Right cardiac atrium (tissue), 5 donors: ENCODE data around the gene JARID2. TPM values are rescaled to one million over a fixed set of nuclear protein-coding genes. Genes with fewer than 3 reads are reported as not detected.

Source experiments
- ATAC-seq, 2 donors: fragments of 200-7000 bp; cut with Tn5 transposase; one replicate each; pipeline versions ENCODE4 v1.8.0 to v1.9.1; 2020; ENCODE audit warnings: moderate library complexity in 2 of 2, mild to moderate bottlenecking in 1 of 2
- DNase-seq, 3 donors: peaks; one replicate each; pipeline ENCODE4 v3.0.0-alpha.2; 2020
- H3K27ac ChIP-seq: one replicate; pipeline ENCODE4 v1.5.1; 2013; ENCODE audit warnings: mild to moderate bottlenecking, low read length, control low read depth, moderate library complexity
- H3K27me3 ChIP-seq: one replicate; pipeline ENCODE4 v1.6.1; 2013; ENCODE audit not compliant: control insufficient read depth, insufficient read depth
- H3K4me1 ChIP-seq: one replicate; pipeline ENCODE4 v1.6.1; 2013; ENCODE audit warnings: low read length; ENCODE audit not compliant: control insufficient read depth, insufficient read depth
- H3K4me3 ChIP-seq: one replicate; pipeline ENCODE4 v1.5.1; 2013; ENCODE audit warnings: low read length, control low read depth
- H3K9me3 ChIP-seq: one replicate; pipeline ENCODE4 v1.6.1; 2013; ENCODE audit warnings: low read length; ENCODE audit not compliant: control insufficient read depth
- WGBS: extraction: QIAGEN DNeasy Blood & Tissue Kit; methylation state at CpG from one replicate; pipeline ENCODE4 v1.1.7; 2013; 5-methylcytosine and 5-hydroxymethylcytosine counted together
- intact Hi-C, 4 donors: fragments of 100-400 bp; cut with DNase I; formaldehyde crosslinking; loops; one replicate each; pipeline versions ENCODE4 v1.11.0 to v1.14.0; 2022 to 2023
- long read RNA-seq, 4 donors: library from polyadenylated mRNA; unstranded; transcript quantifications; one replicate each; pipeline ENCODE4 v2.0.0, GENCODE V29; 2020 to 2021
- polyA plus RNA-seq: library from polyadenylated mRNA; stranded (reverse); fragments of 200-250 nt; gene quantifications from one replicate; pipeline ENCODE4 v1.2.3, GENCODE V29; 2013
- total RNA-seq, 4 donors: library from RNA; stranded (reverse); fragmentation: NEBNext Ultra II Directional; extraction: Animal tissue kit (Norgen Biotek cat#: 25700); gene quantifications; one replicate each; pipeline ENCODE4 v1.2.1, GENCODE V29; 2021
- donor health status: healthy with polysubstance abuse.
- donor health status: DM: no; HTN: yes; CAD: no.
- donor health status: DM: no; HTN: no; CAD: no.
- donor health status: DM: no; HTN: yes; CAD: no; lungs with severe emphysema.
- donor health status: DM: yes; HTN: yes; CAD: no.

The JARID2 gene
- total RNA-seq (10 to 100 TPM in 1 of 4 donors, 1 to 10 TPM in 3; 6.8 to 10.1 (median 9.4) TPM), polyA plus RNA-seq (4.1 TPM)
- long read RNA-seq, donor 1, partial matches to known transcripts, result 3 of 13 reads
- long read RNA-seq, donor 1, other reads (novel, unspliced or antisense), result 10 of 13 reads
- long read RNA-seq, donor 2, full-length matches to known transcripts, result 1 of 2 reads
- long read RNA-seq, donor 2, partial matches to known transcripts, result 0 of 2 reads
- long read RNA-seq, donor 2, other reads (novel, unspliced or antisense), result 1 of 2 reads
- long read RNA-seq, donor 3, full-length matches to known transcripts, result 4 of 22 reads
- long read RNA-seq, donor 3, partial matches to known transcripts, result 13 of 22 reads
- long read RNA-seq, donor 3, other reads (novel, unspliced or antisense), result 5 of 22 reads
- long read RNA-seq, donor 4, full-length matches to known transcripts, result 1 of 5 reads
- long read RNA-seq, donor 4, partial matches to known transcripts, result 1 of 5 reads
- long read RNA-seq, donor 4, other reads (novel, unspliced or antisense), result 3 of 5 reads

DNA sequence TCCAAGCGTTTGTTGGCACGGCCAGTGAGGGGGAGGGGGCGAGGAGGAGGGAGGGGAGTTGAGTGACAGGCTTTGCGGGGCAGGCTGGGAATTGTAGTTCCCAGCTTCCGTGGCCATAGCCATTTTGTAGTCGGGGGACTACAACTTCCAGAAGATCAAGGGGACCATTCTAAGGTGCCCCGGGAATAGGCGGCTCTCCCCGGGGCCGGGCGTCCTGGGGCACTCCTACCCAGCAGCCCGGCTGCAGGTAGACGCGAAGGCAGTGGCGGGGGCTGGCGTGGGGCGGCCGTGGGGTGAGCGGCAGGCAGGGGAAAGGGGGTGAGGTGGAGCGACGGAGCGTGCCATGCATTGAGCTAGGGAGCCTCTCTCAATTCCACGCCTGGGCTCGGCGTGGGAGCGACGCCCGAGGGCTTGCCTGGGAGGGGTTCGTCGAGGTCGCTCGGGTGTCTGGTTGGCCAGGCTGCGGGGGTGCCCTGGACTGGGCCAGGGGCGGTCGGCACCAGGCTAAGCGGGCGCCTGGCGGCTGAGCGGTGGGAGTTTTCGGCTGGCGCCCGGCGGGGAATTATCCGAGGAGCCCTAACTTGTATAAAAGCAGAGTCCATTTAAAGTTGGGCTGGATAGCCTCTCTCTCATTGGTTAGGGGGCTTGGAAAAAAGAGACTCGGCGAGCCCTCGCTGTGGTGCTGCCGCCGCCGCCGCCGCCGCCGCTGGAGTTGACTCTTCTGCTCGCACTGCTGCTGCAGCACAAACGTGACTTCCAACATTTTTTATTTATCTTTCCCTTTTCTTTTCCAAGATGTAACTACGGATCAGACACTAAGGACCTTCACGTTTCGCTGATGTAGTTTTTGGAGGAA lies at the start of gene JARID2:
Gene JARID2 (plus strand): TSS at position 709 of the 856 bp plus-strand sequence. CDS start 471 bp downstream, outside the sequence.
- H3K4me3 ChIP-seq, result peak within 1 kb of the TSS; percentile 89
- peak within 1 kb of the TSS; percentile 95 for H3K27ac ChIP-seq
- intact Hi-C loops, result loop anchor here in 1 of 4 donors (10.0 kb wide), 1 partner anchor 1031 kb away; no protein-coding TSS in a partner anchor
- no peaks in the 10 kb centered on the region for H3K9me3 ChIP-seq
- under 1% methylated on average over 59 of the region's 59 CpGs for WGBS
- ATAC-seq, result peak; percentile 91 to 92
- peak; percentile 99 to 100 (median 100) for DNase-seq
- H3K4me1 ChIP-seq, result no peaks in the 10 kb centered on the region
- no peaks in the 10 kb centered on the region for H3K27me3 ChIP-seq

DNA sequence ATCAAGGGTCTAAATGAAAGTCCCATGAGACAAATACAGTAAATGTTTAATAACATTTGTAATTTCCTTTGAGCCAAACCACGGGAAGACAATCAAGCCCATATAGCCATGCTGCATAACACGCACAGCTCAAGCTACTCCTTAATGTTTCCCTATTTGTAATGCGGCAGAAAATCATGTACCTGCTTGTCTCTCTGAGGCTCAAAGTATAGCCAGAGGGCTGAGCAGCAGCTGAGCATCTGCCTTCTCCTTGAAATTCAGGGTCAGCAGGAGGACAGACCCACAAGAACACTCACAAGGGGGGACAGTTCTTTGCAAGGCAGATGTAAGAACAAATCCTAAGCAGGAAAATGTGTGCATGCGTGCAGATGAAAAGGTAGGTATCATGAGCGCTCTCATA lies 45.8 kb upstream of the JARID2 start:
- ATAC-seq (no peak), DNase-seq (no peak)
- H3K4me1 ChIP-seq, result no peaks in the 10 kb centered on the region
- intact Hi-C loops, result no loop called here
- H3K9me3 ChIP-seq, result no peaks in the 10 kb centered on the region
- H3K4me3 ChIP-seq, result no peak overlapping the region
- H3K27me3 ChIP-seq, result no peaks in the 10 kb centered on the region
- no peak overlapping the region for H3K27ac ChIP-seq
- WGBS, result 82% methylated on average over 5 of the region's 5 CpGs

DNA sequence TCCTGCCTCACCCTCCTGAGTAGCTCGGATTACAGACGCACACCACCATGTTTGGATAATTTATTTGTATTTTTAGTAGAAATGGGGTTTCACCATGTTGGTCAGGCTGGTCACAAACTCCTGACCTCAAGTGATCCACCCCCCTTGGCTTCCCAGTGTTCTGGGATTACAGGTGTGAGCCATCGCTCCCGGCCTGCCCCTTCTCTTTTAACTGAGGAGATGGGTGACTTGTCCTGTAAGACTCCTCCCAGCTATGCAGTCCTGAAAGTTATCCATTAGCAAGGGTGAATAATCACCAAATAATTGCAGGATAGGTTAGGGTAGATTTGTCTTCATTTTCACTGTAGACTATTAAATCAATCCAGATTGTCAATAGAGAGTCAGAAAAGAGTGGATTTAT lies 40.5 kb upstream of the JARID2 start:
- Histone ChIP-seq H3K4me3 (no peak overlapping the region), H3K27me3 (no peaks in the 10 kb centered on the region), H3K27ac (no peak overlapping the region), H3K4me1 (no peaks in the 10 kb centered on the region), H3K9me3 (no peaks in the 10 kb centered on the region)
- intact Hi-C loops, result no loop called here
- DNase-seq, result no peak
- 94% methylated on average over 4 of the region's 4 CpGs for WGBS
- no peak for ATAC-seq

DNA sequence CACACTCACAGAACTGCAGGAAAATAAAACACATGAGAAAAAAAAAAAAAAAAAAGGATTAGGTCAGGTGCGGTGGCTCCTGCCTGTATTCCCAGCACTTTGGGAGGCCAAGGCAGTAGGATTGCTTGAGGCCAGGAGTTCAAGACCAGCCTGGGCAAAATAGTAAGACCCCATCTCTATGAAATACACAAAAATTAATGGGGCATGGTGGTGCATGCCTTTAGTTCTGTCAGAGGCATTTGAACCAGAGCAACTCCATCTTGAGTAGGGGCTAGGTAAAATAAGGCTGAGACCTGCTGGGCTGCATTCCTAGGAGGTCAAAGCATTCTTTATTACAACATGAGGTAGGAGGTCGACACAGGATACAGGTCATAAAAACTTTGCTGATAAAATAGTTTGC lies 39.0 kb upstream of the JARID2 start:
- H3K4me3 ChIP-seq, result no peak overlapping the region
- ATAC-seq, result no peak
- no peak overlapping the region for H3K27ac ChIP-seq
- intact Hi-C loops, result no loop called here
- no peaks in the 10 kb centered on the region for H3K4me1 ChIP-seq
- 92% methylated on average over 2 of the region's 2 CpGs for WGBS
- H3K9me3 ChIP-seq, result no peaks in the 10 kb centered on the region
- no peaks in the 10 kb centered on the region for H3K27me3 ChIP-seq
- no peak for DNase-seq

- Histone ChIP-seq H3K4me1 (no peaks in the 10 kb centered on the region), H3K27me3 (no peaks in the 10 kb centered on the region), H3K27ac (no peak overlapping the region), H3K9me3 (no peaks in the 10 kb centered on the region), H3K4me3 (no peak overlapping the region)
- no peak for DNase-seq
- peak in 1 of 2 donors; percentile 75 for ATAC-seq
- intact Hi-C loops, result no loop called here
- 69% methylated on average over 3 of the region's 3 CpGs for WGBS
These were observed 37.9 kb upstream of the JARID2 start for GRCh38 chr6:15207923-15208322.

- intact Hi-C loops, result no loop called here
- H3K4me1 ChIP-seq, result no peaks in the 10 kb centered on the region
- no peaks in the 10 kb centered on the region for H3K27me3 ChIP-seq
- H3K4me3 ChIP-seq, result no peak overlapping the region
- H3K27ac ChIP-seq, result no peak overlapping the region
- ATAC-seq, result no peak
- DNase-seq, result no peak
- whole genome bisulfite sequencing, result 88% methylated on average over 7 of the region's 7 CpGs
- no peaks in the 10 kb centered on the region for H3K9me3 ChIP-seq
These were observed 31.9 kb upstream of the JARID2 start for GRCh38 chr6:15213838-15214400.

DNA sequence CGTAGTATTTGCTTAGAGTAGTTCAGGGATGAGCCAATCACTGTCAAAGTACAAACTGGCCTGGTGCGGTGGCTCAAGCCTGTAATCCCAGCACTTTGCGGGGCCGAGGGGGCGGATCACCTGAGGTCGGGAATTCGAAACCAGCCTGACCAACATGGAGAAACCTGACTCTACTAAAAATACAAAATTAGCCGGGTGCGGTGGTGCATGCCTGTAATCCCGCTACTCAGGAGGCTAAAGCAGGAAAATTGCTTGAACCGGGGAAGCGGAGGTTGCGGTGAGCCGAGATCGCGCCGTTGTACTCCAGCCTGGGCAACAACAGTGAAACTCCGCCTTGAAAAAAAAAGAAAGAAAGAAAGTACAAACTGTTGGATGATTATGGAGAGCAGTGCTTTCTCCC lies 27.5 kb upstream of the JARID2 start:
- no peaks in the 10 kb centered on the region for H3K9me3 ChIP-seq
- DNase-seq (no peak), ATAC-seq (no peak)
- no peaks in the 10 kb centered on the region for H3K27me3 ChIP-seq
- H3K4me3 ChIP-seq, result no peak overlapping the region
- H3K27ac ChIP-seq, result no peak overlapping the region
- no peaks in the 10 kb centered on the region for H3K4me1 ChIP-seq
- 96% methylated on average over 18 of the region's 18 CpGs for WGBS
- intact Hi-C loops, result no loop called here

DNA sequence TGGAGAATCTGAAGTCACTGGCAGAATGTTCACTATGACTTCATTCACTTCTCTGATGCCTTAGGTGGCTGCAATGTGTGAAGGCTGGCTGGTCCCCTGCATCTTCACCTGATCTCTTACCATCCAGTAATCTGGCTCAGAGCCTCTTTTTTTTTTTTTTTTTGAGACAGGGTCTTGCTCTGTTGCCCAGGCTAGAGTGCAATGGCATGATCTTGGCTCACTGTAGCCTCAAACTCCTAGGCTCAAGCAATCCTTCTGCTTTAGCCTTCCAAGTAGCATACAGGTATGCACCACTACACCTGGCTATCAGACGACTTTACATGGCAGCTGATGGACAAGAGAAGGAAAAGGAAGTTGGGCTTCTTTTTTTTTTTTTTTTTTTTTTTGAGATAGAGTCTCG lies 25.8 kb upstream of the JARID2 start:
- H3K9me3 ChIP-seq, result no peaks in the 10 kb centered on the region
- H3K4me3 ChIP-seq, result no peak overlapping the region
- no peak overlapping the region for H3K27ac ChIP-seq
- intact Hi-C loops, result no loop called here
- H3K27me3 ChIP-seq, result no peaks in the 10 kb centered on the region
- ATAC-seq, result no peak
- WGBS, result 98% methylated on average over 2 of the region's 2 CpGs
- no peak for DNase-seq
- no peaks in the 10 kb centered on the region for H3K4me1 ChIP-seq

DNA sequence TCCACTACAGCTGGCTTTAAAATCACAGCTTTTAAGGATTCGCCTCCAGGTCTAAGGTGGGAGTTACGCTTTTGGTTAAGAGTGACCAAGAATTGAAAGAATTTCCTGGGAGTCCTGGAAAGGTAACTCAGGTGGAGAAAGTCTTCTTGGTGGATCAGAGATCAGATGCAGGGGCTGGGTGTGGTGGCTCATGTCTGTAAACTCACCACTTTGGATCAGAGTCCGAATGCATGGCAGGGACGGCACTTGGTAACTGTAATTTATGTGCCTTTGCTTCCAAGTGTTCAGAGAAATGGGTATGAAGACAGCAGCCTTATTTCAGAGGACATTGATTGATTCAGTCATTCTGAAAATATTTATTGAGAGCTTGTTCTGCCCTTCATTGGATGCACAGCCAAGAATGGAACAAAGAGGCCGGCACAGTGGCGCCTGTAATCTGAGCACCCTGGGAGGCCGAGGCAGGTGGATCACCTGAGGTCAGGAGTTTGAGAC lies 18.0 kb upstream of the JARID2 start:
- 96% methylated on average over 7 of the region's 7 CpGs for WGBS
- DNase-seq (no peak), ATAC-seq (no peak)
- H3K27me3 ChIP-seq, result no peaks in the 10 kb centered on the region
- intact Hi-C loops, result no loop called here
- no peaks in the 10 kb centered on the region for H3K4me1 ChIP-seq
- H3K4me3 ChIP-seq, result no peak overlapping the region
- no peaks in the 10 kb centered on the region for H3K9me3 ChIP-seq
- H3K27ac ChIP-seq, result no peak overlapping the region

DNA sequence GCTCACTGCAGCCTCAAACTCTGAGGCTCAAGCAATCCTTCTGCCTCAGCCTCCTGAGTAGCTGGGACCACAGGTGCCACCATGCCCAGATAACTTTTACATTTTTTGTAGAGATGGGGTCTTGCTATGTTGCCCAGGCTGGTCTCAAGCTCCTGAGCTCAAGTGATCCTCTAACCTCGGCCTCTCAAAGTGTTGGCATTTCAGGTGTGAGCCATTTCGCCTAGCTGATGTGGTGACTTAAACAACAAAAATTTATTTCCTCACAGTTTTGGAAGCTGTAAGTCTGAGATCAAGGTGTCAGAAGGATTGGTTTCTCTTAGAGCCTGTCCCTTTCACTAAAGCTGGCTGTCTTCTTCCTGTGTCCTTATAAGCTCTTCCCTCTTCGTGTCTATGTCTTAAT lies 15.0 kb upstream of the JARID2 start:
- ATAC-seq, result no peak
- intact Hi-C loops, result no loop called here
- no peaks in the 10 kb centered on the region for H3K9me3 ChIP-seq
- H3K4me1 ChIP-seq, result no peaks in the 10 kb centered on the region
- no peaks in the 10 kb centered on the region for H3K27me3 ChIP-seq
- DNase-seq, result no peak
- WGBS, result 75% methylated on average over 3 of the region's 3 CpGs
- H3K27ac ChIP-seq, result no peak overlapping the region
- no peak overlapping the region for H3K4me3 ChIP-seq
